UCSD-AML1 (cell line): ENCODE measurements around the gene KIF9.
"Not testable (repeated sequence)": the region's sequence is repeated elsewhere in the genome, so short reads cannot be mapped to it uniquely, and the experiment has no call there.

Experiments
- DNase-seq: peaks from one replicate; lab custom pipeline; 2025; ENCODE audit not compliant: unreplicated experiment; lab: John Stamatoyannopoulos, UW

KIF9 gene

GRCh38 chr3:47193871-47194859 is 88.4 kb downstream of the KIF9 start:
- no peak for DNase-seq

GRCh38 chr3:47186285-47186684 is 96.3 kb downstream of the KIF9 start:
- DNase-seq: no peak

- not testable (repeated sequence) for DNase-seq
Observed at GRCh38 chr3:47181685-47182084, 100.9 kb downstream of the KIF9 start.

GRCh38 chr3:47180011-47180410 is 102.6 kb downstream of the KIF9 start:
- not testable (repeated sequence) for DNase-seq
